HUES48 (cell line): ENCODE measurements around the gene MTOR.

Experiments
- H3K27ac ChIP-seq: one replicate; pipeline ENCODE4 v1.7.0; 2013; ENCODE audit warnings: low read depth, low read length, inconsistent platforms
- H3K27me3 ChIP-seq: 2 replicates; pipeline ENCODE4 v1.6.1; 2013; ENCODE audit warnings: mild to moderate bottlenecking, low read length; ENCODE audit not compliant: control insufficient read depth, insufficient read depth
- H3K36me3 ChIP-seq: 2 replicates; pipeline ENCODE4 v1.6.1; 2013; ENCODE audit warnings: low read length; ENCODE audit not compliant: control insufficient read depth, insufficient read depth
- H3K4me1 ChIP-seq: 2 replicates; pipeline ENCODE4 v1.6.1; 2013; ENCODE audit warnings: mild to moderate bottlenecking, low read length; ENCODE audit not compliant: control insufficient read depth, insufficient read depth
- H3K4me3 ChIP-seq: 2 replicates; pipeline ENCODE4 v1.5.1; 2013; ENCODE audit warnings: mild to moderate bottlenecking, low read depth, low read length
- H3K9ac ChIP-seq: 2 replicates; pipeline ENCODE4 v1.6.1; 2013; ENCODE audit warnings: mild to moderate bottlenecking, low read depth, low read length, moderate library complexity
- H3K9me3 ChIP-seq: 2 replicates; pipeline ENCODE4 v1.6.1; 2013; ENCODE audit warnings: low read length; ENCODE audit not compliant: control insufficient read depth, insufficient read depth

Gene MTOR

GRCh38 chr1:11145741-11146140 lies 116.6 kb downstream of the MTOR start:
- H3K9ac ChIP-seq, result no peak overlapping the region
- H3K4me1 ChIP-seq, result peaks cover 13% of the 10 kb centered on the region; the same call in 1 of the 2 replicates
- H3K27me3 ChIP-seq, result no peaks in the 10 kb centered on the region
- H3K9me3 ChIP-seq, result no peaks in the 10 kb centered on the region
- no peak overlapping the region for H3K4me3 ChIP-seq
- H3K36me3 ChIP-seq, result peaks cover 78% of the 10 kb centered on the region
- H3K27ac ChIP-seq, result no peak overlapping the region

- Histone ChIP-seq H3K27ac (no peak overlapping the region), H3K4me3 (no peak overlapping the region), H3K27me3 (no peaks in the 10 kb centered on the region), H3K4me1 (peaks cover 13% of the 10 kb centered on the region; the same call in 1 of the 2 replicates), H3K9me3 (no peaks in the 10 kb centered on the region), H3K9ac (no peak overlapping the region), H3K36me3 (peaks cover 77% of the 10 kb centered on the region)
Observed at GRCh38 chr1:11144570-11145256, 117.6 kb downstream of the MTOR start.

GRCh38 chr1:11143907-11144306 lies 118.4 kb downstream of the MTOR start:
- Histone ChIP-seq H3K9me3 (no peaks in the 10 kb centered on the region), H3K36me3 (peaks cover 77% of the 10 kb centered on the region), H3K9ac (no peak overlapping the region), H3K27ac (no peak overlapping the region), H3K4me3 (no peak overlapping the region), H3K27me3 (no peaks in the 10 kb centered on the region), H3K4me1 (peaks cover 13% of the 10 kb centered on the region; the same call in 1 of the 2 replicates)

GRCh38 chr1:11143401-11143800 lies 119.0 kb downstream of the MTOR start:
- Histone ChIP-seq H3K4me1 (peaks cover 13% of the 10 kb centered on the region; the same call in 1 of the 2 replicates), H3K36me3 (peaks cover 79% of the 10 kb centered on the region), H3K27ac (no peak overlapping the region), H3K4me3 (no peak overlapping the region), H3K9me3 (no peaks in the 10 kb centered on the region), H3K27me3 (no peaks in the 10 kb centered on the region), H3K9ac (no peak overlapping the region)

- Histone ChIP-seq H3K4me1 (peaks cover 9% of the 10 kb centered on the region; the same call in 1 of the 2 replicates), H3K9ac (no peak overlapping the region), H3K4me3 (no peak overlapping the region), H3K27ac (no peak overlapping the region), H3K36me3 (peaks cover 80% of the 10 kb centered on the region), H3K27me3 (no peaks in the 10 kb centered on the region), H3K9me3 (no peaks in the 10 kb centered on the region)
Observed at GRCh38 chr1:11142618-11143391, 119.5 kb downstream of the MTOR start.

- H3K36me3 ChIP-seq, result peaks cover 70% of the 10 kb centered on the region
- H3K4me1 ChIP-seq, result no peaks in the 10 kb centered on the region
- no peaks in the 10 kb centered on the region for H3K27me3 ChIP-seq
- H3K9me3 ChIP-seq, result no peaks in the 10 kb centered on the region
- H3K4me3 ChIP-seq, result no peak overlapping the region
- no peak overlapping the region for H3K9ac ChIP-seq
- no peak overlapping the region for H3K27ac ChIP-seq
Observed at GRCh38 chr1:11138952-11139351, 123.4 kb downstream of the MTOR start.

- H3K9me3 ChIP-seq, result no peaks in the 10 kb centered on the region
- no peak overlapping the region for H3K9ac ChIP-seq
- no peaks in the 10 kb centered on the region for H3K4me1 ChIP-seq
- H3K4me3 ChIP-seq, result no peak overlapping the region
- no peaks in the 10 kb centered on the region for H3K27me3 ChIP-seq
- H3K27ac ChIP-seq, result no peak overlapping the region
- peaks cover 70% of the 10 kb centered on the region for H3K36me3 ChIP-seq
Observed at GRCh38 chr1:11138029-11138428, 124.3 kb downstream of the MTOR start.

GRCh38 chr1:11134898-11135266 lies 127.5 kb downstream of the MTOR start:
- Histone ChIP-seq H3K4me1 (no peaks in the 10 kb centered on the region), H3K9ac (no peak overlapping the region), H3K9me3 (no peaks in the 10 kb centered on the region), H3K4me3 (no peak overlapping the region), H3K27me3 (no peaks in the 10 kb centered on the region), H3K27ac (no peak overlapping the region), H3K36me3 (peaks cover 87% of the 10 kb centered on the region)

GRCh38 chr1:11134251-11134897 lies 128.0 kb downstream of the MTOR start:
- Histone ChIP-seq H3K9me3 (no peaks in the 10 kb centered on the region), H3K4me3 (no peak overlapping the region), H3K9ac (no peak overlapping the region), H3K27me3 (no peaks in the 10 kb centered on the region), H3K27ac (no peak overlapping the region), H3K36me3 (peaks cover 87% of the 10 kb centered on the region), H3K4me1 (no peaks in the 10 kb centered on the region)

- H3K36me3 ChIP-seq, result peaks cover 87% of the 10 kb centered on the region
- H3K9me3 ChIP-seq, result no peaks in the 10 kb centered on the region
- no peaks in the 10 kb centered on the region for H3K4me1 ChIP-seq
- no peak overlapping the region for H3K27ac ChIP-seq
- H3K4me3 ChIP-seq, result no peak overlapping the region
- H3K9ac ChIP-seq, result no peak overlapping the region
- no peaks in the 10 kb centered on the region for H3K27me3 ChIP-seq
Observed at GRCh38 chr1:11132563-11133293, 129.6 kb downstream of the MTOR start.
